Mammary epithelial cell (primary cell): ENCODE measurements around the gene PTPRO.

ENCODE experiments used
- EZH2 ChIP-seq: IDR thresholded peaks from 2 replicates; pipeline ENCODE4 v1.6.1; 2012; ENCODE audit warnings: low read length, inconsistent platforms, borderline replicate concordance
- TF ChIP-seq, protein P1 (sequence below), 2 donors: IDR thresholded peaks in 1 of 2; conservative IDR thresholded peaks in 1 of 2; 2 replicates each; pipeline ENCODE4 v1.5.1; 2011 to 2012; ENCODE audit warnings: inconsistent platforms in 2 of 2, low read length in 2 of 2, mild to moderate bottlenecking in 2 of 2, control low read depth in 1 of 2, low read depth in 1 of 2; ENCODE audit not compliant: insufficient read depth in 1 of 2; ENCODE audit errors: extremely low read depth in 1 of 2

DNA sequence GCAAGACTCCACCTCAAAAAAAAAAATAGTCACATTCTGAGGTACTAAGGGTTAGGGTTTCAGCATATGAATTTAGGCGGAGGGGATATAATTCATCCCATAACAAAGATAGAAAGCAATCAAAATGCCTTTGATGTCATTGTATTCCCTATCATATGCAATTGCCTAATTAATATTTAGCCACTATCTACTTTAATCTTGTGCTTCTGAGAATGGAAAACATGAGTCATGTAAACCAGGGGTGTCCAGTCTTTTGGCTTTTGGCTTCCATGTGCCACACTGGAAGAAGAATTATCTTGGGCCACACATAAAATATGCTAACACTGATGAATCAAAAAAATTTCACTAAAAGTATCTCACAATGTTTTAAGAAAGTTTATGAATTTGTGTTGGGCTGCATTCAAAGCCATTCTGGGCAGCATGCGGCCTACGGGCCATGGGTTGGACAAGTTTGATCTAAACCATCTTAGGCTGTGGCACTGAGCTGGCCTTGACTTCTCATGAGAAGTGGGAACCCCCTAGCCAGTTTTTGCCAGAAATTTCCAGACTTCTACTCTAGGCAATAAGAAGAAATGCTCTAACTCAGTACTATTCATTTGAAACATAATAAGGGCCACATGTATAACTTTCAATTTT lies 219.8 kb downstream of the PTPRO start:
- TF ChIP-seq EZH2, result no peak
- TF ChIP-seq, protein P1, sequence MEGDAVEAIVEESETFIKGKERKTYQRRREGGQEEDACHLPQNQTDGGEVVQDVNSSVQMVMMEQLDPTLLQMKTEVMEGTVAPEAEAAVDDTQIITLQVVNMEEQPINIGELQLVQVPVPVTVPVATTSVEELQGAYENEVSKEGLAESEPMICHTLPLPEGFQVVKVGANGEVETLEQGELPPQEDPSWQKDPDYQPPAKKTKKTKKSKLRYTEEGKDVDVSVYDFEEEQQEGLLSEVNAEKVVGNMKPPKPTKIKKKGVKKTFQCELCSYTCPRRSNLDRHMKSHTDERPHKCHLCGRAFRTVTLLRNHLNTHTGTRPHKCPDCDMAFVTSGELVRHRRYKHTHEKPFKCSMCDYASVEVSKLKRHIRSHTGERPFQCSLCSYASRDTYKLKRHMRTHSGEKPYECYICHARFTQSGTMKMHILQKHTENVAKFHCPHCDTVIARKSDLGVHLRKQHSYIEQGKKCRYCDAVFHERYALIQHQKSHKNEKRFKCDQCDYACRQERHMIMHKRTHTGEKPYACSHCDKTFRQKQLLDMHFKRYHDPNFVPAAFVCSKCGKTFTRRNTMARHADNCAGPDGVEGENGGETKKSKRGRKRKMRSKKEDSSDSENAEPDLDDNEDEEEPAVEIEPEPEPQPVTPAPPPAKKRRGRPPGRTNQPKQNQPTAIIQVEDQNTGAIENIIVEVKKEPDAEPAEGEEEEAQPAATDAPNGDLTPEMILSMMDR (conservative IDR thresholded peaks at IDR 0.05 in 1 of 2, IDR thresholded peaks at IDR 0.05 in 1 of 2; ENCODE audit: extremely low read depth in 1 of 2, insufficient read depth in 1 of 2, low read depth in 1 of 2, low read length in 2 of 2), result no peak
